Measurements from ENCODE around the gene RNF138.
"Not testable (repeated sequence)": the region's sequence is repeated elsewhere in the genome, so short reads cannot be mapped to it uniquely, and the experiment has no call there.

RNF138 gene

GRCh38 chr18:32167980-32168730 is 76.5 kb downstream of the RNF138 start:
- in situ Hi-C loops (cut with MboI; ENCODE audit: low sequenced_read_pairs): loop anchor here (10.0 kb wide), 1 partner anchor 387 kb away; no protein-coding TSS in a partner anchor

GRCh38 chr18:32173654-32174053 is 82.0 kb downstream of the RNF138 start:
- in situ Hi-C loops (cut with MboI; ENCODE audit: low sequenced_read_pairs): no loop called here

- in situ Hi-C loops (cut with MboI; ENCODE audit: low sequenced_read_pairs): no loop called here
Measured at GRCh38 chr18:32174719-32175118, 83.0 kb downstream of the RNF138 start.

- in situ Hi-C loops (cut with MboI; ENCODE audit: low sequenced_read_pairs): no loop called here
Measured at GRCh38 chr18:32175265-32175664, 83.6 kb downstream of the RNF138 start.

- in situ Hi-C loops (cut with MboI; ENCODE audit: low sequenced_read_pairs): not testable (repeated sequence)
Measured at GRCh38 chr18:32176745-32177144, 85.1 kb downstream of the RNF138 start.

- in situ Hi-C loops (cut with MboI; ENCODE audit: low sequenced_read_pairs): no loop called here
Measured at GRCh38 chr18:32177530-32177929, 85.9 kb downstream of the RNF138 start.

Measured in HL-60/S4 (cell line).